Activated T-helper 1 cell treated with Interleukin-2 at 50 U/mL for 16 hours (primary cell): ENCODE measurements around the gene CCDC197.

ENCODE experiments used
- DNase-seq: peaks from one replicate; pipeline ENCODE4 v3.0.0-alpha.2; 2020; ENCODE audit warnings: low read depth

Gene CCDC197

DNA sequence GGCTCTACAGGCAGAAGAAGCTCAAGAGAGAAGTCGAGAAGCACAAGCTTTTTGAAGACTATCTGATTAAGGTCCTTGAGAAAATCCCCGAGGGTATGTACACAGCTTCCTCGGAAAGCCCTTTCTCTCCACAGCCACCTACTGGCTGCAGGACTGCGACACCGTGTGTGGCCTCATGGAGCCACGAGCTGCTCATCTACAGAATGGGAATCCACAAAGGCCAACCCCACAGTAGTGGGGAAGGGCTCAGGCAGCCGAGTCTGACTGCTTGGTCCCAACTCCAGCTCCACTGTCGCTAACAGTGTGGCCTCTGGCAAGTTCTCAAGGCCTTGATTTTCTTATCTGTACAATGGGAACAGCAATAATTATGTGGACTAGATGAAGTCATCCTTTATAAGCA lies 2.5 kb downstream of the CCDC197 start:
- DNase-seq: no peak

DNA sequence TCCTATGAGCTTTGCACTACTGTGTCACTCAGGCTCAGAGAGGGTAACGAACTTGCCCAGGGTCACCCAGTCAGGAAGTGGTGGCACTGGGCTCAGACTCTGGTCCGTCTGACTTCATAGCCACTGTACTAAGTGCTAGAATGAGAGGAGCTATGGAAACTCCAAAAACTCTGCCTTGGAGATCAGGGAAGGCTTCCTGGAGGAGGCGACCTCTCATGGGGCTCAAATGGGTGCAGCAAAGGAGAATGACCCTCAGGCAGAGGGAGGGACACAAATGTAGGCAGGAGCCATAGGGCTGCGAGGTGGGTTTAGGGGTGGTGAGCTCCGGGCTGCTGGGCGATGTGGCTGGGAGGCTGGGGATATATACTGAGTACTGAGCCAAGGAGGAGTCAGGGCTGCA lies 3.2 kb downstream of the CCDC197 start:
- no peak for DNase-seq

- no peak for DNase-seq
Measured at GRCh38 chr14:94001016-94001415, 3.9 kb downstream of the CCDC197 start.

DNA sequence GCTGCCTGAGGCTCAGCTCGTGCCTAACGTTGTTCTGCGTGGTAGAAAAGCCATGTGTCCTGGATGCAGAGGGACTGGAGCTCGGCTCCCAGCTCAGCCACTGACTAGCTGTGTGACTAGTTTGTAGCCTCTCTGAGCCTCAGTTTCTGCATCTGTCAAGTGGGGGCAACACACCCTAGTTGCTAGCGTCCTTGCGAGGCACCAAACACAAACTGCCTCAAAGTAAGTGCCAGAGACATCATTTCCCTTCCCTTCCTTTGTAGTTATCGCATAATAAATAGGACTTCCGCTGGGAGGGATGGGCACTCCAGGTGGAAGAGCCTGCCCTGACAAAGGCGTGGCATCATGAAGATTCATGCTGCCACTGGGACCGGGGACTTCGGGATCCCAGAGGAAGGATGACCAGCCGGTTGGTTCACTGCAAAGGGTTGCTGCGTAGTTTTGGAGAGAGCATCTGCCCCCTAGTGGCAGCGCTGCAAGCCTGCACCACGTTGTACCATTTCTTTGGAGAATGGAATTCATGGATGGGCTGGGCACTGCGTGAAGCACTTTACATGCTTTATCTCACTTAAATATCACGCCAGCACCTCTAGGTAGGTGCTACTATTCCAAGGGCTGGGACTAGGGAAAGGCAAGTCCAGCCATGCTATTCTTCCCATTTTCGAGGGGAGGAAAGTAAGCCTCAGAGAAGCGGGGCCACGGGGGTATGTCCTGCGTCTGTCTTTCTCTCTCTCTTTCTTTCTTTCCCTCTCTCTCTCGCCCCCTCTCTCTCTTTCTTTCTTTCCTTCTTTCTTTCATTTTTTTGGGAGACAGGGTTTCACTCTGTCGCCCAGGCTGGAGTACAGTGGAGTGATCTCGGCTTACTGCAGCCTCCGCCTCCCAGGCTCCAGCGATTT lies 4.6 kb downstream of the CCDC197 start:
- DNase-seq: peak; percentile 45

DNA sequence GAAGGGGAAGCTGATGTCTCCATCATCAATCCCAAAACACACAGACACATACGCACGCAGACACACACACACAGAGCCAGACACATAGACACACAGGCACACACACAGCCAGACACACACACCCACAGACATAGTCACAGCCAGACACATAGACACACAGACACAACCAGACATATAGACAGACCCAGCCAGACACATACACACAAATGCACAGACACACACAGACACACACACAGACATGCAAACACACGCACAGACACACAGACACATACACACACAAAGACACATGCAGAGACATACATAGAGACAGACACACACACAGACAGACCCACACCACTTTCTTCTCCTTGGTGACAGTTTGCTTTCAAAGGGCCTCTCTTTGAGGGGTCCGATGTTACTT lies 6.3 kb downstream of the CCDC197 start:
- no peak for DNase-seq

- DNase-seq: no peak
Measured at GRCh38 chr14:94004015-94004414, 6.9 kb downstream of the CCDC197 start.

GRCh38 chr14:94005324-94006073 lies 8.4 kb downstream of the CCDC197 start:
- DNase-seq: no peak

DNA sequence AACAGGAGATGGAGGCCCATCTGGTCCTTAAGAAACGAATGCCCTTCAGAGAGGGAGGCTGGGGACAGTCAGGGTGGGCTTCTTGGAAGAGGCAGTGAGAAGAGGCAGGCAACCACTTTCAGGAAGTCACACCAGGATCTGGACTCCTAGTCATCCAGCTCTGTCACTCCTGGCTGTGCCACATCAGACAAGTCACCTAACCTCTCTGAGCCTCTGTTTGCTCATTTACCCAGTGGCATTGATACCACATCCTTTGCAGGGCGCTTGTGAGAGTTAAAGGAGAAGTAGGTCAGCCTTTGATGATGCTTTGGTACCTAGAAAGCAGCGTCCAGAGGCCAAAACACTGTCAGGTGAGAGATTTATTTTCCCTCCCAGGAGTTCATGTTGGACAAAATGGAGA lies 11.1 kb downstream of the CCDC197 start:
- no peak for DNase-seq

DNA sequence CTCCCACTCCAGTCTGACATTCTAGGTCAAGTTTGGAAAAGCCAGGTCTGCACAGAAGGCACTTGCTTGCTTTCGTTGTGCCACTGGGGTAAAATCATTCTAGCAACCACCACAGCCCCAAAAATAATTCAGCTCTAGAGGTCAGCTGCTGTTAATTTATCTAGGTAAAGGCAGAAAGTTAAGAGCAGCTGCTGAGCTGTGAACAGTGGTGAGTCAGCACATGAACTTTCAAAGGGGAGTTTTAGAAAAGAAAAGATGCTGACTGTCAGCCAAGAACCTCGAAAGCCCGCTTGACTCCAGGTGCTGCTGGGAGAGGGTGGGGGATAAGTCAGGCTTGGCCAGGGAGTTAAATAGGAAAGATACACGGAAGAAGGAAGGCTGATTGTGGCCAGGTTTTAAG lies 12.7 kb downstream of the CCDC197 start:
- DNase-seq: no peak

GRCh38 chr14:94010625-94011024 lies 13.5 kb downstream of the CCDC197 start:
- no peak for DNase-seq

DNA sequence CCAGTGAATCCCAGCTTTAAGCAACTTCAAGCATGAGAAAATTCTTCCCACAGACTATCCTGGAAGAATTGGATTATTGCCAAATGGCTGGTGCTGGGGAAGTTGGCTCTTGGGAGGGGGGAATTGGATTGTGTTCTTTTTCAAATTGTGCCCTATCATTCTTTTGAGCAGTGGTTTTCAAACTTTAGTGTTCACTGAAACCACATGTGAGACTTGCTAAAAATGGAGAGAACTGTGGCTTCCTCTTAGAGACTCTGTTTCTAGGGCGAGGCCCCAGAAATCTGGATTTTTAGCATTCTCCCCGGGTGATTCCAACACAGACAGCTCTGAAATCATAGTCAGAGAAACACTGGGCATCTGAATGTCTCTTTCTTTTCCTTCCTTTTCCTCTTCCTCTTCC lies 14.7 kb downstream of the CCDC197 start:
- no peak for DNase-seq

GRCh38 chr14:94014382-94014781 lies 17.3 kb downstream of the CCDC197 start:
- no peak for DNase-seq

DNA sequence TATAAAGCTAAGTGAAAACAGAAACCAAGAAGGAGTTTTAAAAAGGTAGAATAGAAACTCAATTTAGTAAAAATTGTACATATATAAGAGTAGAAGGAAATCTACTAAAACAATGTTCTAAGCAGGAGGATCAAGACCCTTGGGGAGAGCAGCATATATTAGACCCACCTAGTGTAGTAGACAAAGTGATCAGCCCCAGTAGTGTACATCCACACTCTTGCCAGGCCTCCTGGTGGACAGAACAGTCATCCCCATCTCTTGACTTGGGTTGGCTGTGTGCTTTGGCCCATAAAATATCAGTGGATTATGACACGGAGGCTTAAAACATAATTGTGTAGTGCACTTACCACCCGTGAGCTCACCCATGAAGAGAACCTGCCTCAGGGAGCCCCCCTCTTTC lies 18.1 kb downstream of the CCDC197 start:
- no peak for DNase-seq

- DNase-seq: no peak
Measured at GRCh38 chr14:94016446-94016976, 19.4 kb downstream of the CCDC197 start.

GRCh38 chr14:94018308-94018707 lies 21.2 kb downstream of the CCDC197 start:
- no peak for DNase-seq

DNA sequence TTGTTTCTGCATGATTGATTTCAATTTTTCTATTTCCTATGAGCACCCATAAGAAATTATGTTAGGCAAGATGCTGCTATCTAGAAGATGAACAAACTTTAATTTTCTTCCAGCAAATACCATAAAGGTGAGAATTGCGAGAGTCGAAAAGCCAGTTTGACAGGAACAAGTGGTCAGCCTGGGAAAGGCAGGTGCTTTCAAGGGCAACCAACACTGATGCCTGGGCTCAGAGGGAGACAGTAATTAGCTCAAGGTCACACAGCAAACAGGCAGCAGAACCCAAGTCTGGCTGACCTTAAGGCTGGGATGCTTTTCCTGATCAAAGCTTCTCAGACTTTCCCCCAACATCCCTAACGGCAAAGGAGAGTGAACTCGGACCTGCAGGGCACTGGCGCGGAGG lies 22.2 kb downstream of the CCDC197 start:
- DNase-seq: no peak

DNA sequence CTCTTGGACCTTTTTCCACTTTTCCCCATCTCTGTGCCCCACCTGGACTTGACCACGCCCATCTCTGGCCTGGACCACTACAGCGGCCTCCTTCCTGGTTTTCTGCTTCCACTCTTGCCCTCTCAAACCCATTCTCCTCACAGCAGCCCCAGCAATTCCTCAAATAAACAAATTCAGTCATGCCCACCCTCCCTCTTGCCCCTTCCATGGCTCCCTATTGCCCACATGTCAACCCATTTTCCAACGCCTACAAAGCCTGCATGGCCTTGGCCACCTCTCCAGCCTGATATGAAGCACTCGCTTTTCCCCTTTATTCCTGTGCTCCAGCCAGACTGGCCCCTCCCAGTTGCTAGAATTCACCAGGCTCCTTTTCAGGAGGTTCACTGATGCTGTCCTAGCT lies 23.2 kb downstream of the CCDC197 start:
- DNase-seq: no peak

DNA sequence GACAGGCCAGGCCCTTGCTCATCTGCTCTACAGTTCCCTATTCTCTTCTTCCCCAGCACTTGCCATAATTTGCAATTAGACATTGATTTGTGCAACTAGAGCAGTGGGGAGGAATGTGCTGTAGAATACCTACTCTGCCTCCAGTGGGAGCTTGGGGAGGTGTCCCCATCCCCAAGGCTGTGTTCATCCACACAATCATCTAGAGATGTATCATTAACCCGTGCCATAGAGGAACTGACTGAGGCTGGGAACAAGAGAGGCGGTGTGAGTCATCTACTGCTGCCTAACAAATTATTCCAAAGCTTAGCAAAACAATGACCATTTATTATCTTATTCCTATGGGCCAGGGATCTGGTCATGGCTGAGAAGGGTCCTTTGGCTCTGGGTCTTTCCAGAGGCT lies 23.9 kb downstream of the CCDC197 start:
- DNase-seq: no peak

DNA sequence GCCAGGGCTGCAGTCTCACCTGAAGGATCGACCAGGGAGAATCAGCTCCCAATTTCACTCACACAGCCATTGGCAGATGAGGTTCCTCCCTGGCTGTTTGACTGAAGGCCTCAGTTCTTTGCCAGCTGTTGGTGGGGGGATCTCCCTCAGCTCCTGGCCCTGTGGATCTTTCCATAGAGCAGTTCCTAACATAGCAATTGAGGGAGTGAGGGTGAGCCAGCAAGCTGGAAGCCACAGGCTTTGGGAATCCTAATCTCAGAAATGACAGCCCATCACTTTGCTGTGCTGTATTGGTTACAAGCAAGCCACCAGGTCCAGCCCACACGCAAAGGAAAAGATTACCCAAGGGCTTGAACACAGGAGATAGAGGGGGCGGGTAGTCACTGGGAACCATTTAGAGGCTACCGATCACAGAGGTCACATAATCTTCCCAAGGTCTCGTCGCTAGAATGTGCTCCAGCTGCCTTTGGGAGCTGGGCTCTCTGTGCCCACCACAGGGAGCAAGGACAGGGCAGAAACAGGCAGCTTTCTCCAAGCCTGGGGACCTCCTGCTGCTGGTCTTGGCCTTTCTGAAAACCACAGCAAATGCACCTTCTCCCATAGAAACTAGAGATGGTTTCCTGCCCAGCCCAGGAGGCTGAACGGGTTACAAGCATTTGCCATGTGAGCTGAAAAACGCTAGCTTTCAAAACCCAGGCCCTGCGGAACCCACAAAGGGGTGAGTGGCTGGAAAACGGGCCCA lies 24.5 kb downstream of the CCDC197 start:
- DNase-seq: no peak

- no peak for DNase-seq
Measured at GRCh38 chr14:94022532-94023411, 25.7 kb downstream of the CCDC197 start.

DNA sequence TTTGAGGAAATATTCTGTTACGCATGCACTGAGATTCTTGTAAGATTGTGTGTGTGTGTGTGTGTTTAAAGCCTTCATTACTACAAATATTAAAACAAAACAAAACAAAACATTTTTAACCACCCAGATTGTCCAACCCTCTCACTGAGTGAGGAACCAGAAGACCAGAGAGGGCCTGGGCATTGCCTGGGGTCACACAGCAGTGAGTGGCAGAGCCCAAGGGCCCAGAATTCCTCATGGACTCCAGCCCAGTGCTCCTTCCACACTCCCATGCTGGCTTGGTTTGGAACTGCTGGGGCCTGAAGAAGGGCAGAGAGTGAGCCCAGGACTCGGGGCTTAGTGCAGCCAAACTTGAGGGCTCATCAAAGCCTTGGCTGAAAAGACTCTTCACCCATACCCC lies 27.4 kb downstream of the CCDC197 start:
- DNase-seq: no peak
